Effector CD4-positive, alpha-beta T cell (primary cell): Measurements from ENCODE around the gene KCNK13.

ENCODE experiments used
- DNase-seq: peaks from one replicate; pipeline ENCODE4 v3.0.0-alpha.2; 2020

Gene KCNK13

GRCh38 chr14:90132821-90133570 lies 71.2 kb downstream of the KCNK13 start:
- no peak for DNase-seq

GRCh38 chr14:90136904-90137303 lies 75.1 kb downstream of the KCNK13 start:
- DNase-seq, result no peak

- no peak for DNase-seq
These were observed 76.0 kb downstream of the KCNK13 start for GRCh38 chr14:90137807-90138206.

GRCh38 chr14:90139199-90139598 lies 77.4 kb downstream of the KCNK13 start:
- no peak for DNase-seq

- no peak for DNase-seq
These were observed 78.6 kb downstream of the KCNK13 start for GRCh38 chr14:90140298-90140955.

- DNase-seq, result no peak
These were observed 79.1 kb downstream of the KCNK13 start for GRCh38 chr14:90140956-90141316.

GRCh38 chr14:90153429-90153828 lies 91.6 kb downstream of the KCNK13 start:
- no peak for DNase-seq

GRCh38 chr14:90154110-90154509 lies 92.3 kb downstream of the KCNK13 start:
- DNase-seq, result no peak

GRCh38 chr14:90159146-90159545 lies 97.4 kb downstream of the KCNK13 start:
- DNase-seq, result no peak

- no peak for DNase-seq
These were observed 97.9 kb downstream of the KCNK13 start for GRCh38 chr14:90159688-90160087.

GRCh38 chr14:90161129-90161528 lies 99.3 kb downstream of the KCNK13 start:
- DNase-seq, result no peak

- no peak for DNase-seq
These were observed 106.8 kb downstream of the KCNK13 start for GRCh38 chr14:90168425-90169105.

GRCh38 chr14:90175631-90176030 lies 113.8 kb downstream of the KCNK13 start:
- DNase-seq, result no peak

- no peak for DNase-seq
These were observed 115.9 kb downstream of the KCNK13 start for GRCh38 chr14:90177539-90178189.

- no peak for DNase-seq
These were observed 117.6 kb downstream of the KCNK13 start for GRCh38 chr14:90179357-90179756.

- no peak for DNase-seq
These were observed 118.3 kb downstream of the KCNK13 start for GRCh38 chr14:90179809-90180779.

GRCh38 chr14:90184094-90184493 lies 122.3 kb downstream of the KCNK13 start:
- DNase-seq, result no peak

- DNase-seq, result no peak
These were observed 122.9 kb downstream of the KCNK13 start for GRCh38 chr14:90184571-90185266.

GRCh38 chr14:90188588-90188987 lies 126.8 kb downstream of the KCNK13 start:
- no peak for DNase-seq

GRCh38 chr14:90191154-90191553 lies 129.4 kb downstream of the KCNK13 start:
- no peak for DNase-seq

- DNase-seq, result no peak
These were observed 129.8 kb downstream of the KCNK13 start for GRCh38 chr14:90191585-90191984.

- DNase-seq, result no peak
These were observed 132.1 kb downstream of the KCNK13 start for GRCh38 chr14:90193925-90194324.
